ENCODE data around the gene PHF21B. TPM values are rescaled to one million over a fixed set of nuclear protein-coding genes. Genes with fewer than 3 reads are reported as not detected.

Gene PHF21B
- total and polyA plus RNA-seq, 2 experiments from 2014 or later = 20.6 to 149 TPM

DNA sequence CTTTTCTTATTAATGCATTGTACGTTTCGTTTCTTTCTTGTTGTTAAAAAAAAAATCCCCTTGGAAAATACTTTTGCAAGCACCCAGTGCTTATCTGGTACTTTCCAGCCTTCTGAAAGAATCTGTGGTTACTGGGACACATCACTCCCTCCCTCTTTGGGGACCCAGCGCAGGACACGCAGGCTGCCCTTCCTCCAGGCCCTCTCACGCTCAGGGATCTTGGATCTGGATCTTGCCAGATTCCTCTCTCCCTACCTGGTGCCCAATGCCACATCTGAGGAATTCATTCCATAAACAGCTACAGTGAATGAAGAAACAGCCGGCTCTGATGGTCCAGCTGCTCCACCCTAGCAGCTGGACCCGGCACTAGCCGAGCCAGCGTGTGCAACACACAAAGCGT, 55.7 kb downstream of the PHF21B start:
- H4K20me1 ChIP-seq (replicated peaks; ENCODE audit: insufficient read depth) = peaks cover 20% of the 10 kb centered on the region
- H3K27me3 ChIP-seq (ENCODE audit: insufficient read depth) = no peaks in the 10 kb centered on the region
- peak overlapping the region; percentile 47; the same call in 1 of the 2 replicates for H3K4me3 ChIP-seq
- peak overlapping the region; percentile 75 for H3K4me2 ChIP-seq
- peaks cover 23% of the 10 kb centered on the region for H3K79me2 ChIP-seq (replicated peaks; ENCODE audit: insufficient read depth)
- peak overlapping the region; percentile 88 for H3K27ac ChIP-seq (ENCODE audit: low read depth)
- H3K36me3 Mint-ChIP-seq (ENCODE audit: low read depth) = peaks cover 48% of the 10 kb centered on the region
- no peak overlapping the region for H2AFZ ChIP-seq
- H3K4me1 Mint-ChIP-seq = peaks cover 76% of the 10 kb centered on the region
- H3K9me2 ChIP-seq (ENCODE audit: insufficient read depth) = no peaks in the 10 kb centered on the region
- no peak for TF ChIP-seq EZH2 (IDR thresholded peaks at IDR 0.05; ENCODE audit: low read depth, unreplicated experiment)
- TF ChIP-seq NANOG (IDR thresholded peaks at IDR 0.05; ENCODE audit: borderline replicate concordance) = no peak
- TF ChIP-seq JUNB (IDR thresholded peaks at IDR 0.05; ENCODE audit: unreplicated experiment) = no peak
- TF ChIP-seq POLR2AphosphoS5 (IDR thresholded peaks at IDR 0.05; ENCODE audit: low read depth) = no peak; the same call in 1 of the 2 replicates
- no peak for TF ChIP-seq ZNF114 (CRISPR knock-in tag; IDR thresholded peaks at IDR 0.05)
- TF ChIP-seq CREB1 (CRISPR knock-in tag; IDR thresholded peaks at IDR 0.05; ENCODE audit: low read depth) = no peak
- TF ChIP-seq, protein P1, sequence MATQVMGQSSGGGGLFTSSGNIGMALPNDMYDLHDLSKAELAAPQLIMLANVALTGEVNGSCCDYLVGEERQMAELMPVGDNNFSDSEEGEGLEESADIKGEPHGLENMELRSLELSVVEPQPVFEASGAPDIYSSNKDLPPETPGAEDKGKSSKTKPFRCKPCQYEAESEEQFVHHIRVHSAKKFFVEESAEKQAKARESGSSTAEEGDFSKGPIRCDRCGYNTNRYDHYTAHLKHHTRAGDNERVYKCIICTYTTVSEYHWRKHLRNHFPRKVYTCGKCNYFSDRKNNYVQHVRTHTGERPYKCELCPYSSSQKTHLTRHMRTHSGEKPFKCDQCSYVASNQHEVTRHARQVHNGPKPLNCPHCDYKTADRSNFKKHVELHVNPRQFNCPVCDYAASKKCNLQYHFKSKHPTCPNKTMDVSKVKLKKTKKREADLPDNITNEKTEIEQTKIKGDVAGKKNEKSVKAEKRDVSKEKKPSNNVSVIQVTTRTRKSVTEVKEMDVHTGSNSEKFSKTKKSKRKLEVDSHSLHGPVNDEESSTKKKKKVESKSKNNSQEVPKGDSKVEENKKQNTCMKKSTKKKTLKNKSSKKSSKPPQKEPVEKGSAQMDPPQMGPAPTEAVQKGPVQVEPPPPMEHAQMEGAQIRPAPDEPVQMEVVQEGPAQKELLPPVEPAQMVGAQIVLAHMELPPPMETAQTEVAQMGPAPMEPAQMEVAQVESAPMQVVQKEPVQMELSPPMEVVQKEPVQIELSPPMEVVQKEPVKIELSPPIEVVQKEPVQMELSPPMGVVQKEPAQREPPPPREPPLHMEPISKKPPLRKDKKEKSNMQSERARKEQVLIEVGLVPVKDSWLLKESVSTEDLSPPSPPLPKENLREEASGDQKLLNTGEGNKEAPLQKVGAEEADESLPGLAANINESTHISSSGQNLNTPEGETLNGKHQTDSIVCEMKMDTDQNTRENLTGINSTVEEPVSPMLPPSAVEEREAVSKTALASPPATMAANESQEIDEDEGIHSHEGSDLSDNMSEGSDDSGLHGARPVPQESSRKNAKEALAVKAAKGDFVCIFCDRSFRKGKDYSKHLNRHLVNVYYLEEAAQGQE (IDR thresholded peaks at IDR 0.05; ENCODE audit: unreplicated experiment) = no peak
- no peak for TF ChIP-seq ZNF462 (CRISPR knock-in tag; IDR thresholded peaks at IDR 0.05)
- TF ChIP-seq, protein P2, sequence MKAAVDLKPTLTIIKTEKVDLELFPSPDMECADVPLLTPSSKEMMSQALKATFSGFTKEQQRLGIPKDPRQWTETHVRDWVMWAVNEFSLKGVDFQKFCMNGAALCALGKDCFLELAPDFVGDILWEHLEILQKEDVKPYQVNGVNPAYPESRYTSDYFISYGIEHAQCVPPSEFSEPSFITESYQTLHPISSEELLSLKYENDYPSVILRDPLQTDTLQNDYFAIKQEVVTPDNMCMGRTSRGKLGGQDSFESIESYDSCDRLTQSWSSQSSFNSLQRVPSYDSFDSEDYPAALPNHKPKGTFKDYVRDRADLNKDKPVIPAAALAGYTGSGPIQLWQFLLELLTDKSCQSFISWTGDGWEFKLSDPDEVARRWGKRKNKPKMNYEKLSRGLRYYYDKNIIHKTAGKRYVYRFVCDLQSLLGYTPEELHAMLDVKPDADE (IDR thresholded peaks at IDR 0.05) = no peak
- no peak for TF ChIP-seq ZNF331 (CRISPR knock-in tag; IDR thresholded peaks at IDR 0.05; ENCODE audit: low read depth)
- TF ChIP-seq STAT1 (IDR thresholded peaks at IDR 0.05; ENCODE audit: unreplicated experiment) = no peak
- TF ChIP-seq EZH2phosphoT487 (IDR thresholded peaks at IDR 0.05; ENCODE audit: unreplicated experiment) = no peak
- TF ChIP-seq CTCF (conservative IDR thresholded peaks at IDR 0.05; ENCODE audit: low read depth in 2 of 2) = no peak
- H3K4me3 Mint-ChIP-seq = peak overlapping the region; percentile 26; the same call in 2 of the 3 replicates
- peaks cover 35% of the 10 kb centered on the region for H3K9me3 Mint-ChIP-seq
- H3F3A ChIP-seq (replicated peaks; ENCODE audit: low read depth) = peaks cover 54% of the 10 kb centered on the region
- peaks cover 8% of the 10 kb centered on the region; the same call in 1 of the 2 replicates for H3K36me3 ChIP-seq (ENCODE audit: insufficient read depth)
- H3K4me1 ChIP-seq (ENCODE audit: insufficient read depth) = peaks cover 64% of the 10 kb centered on the region
- ATAC-seq (no peak), DNase-seq (ENCODE audit: low spot score) (no peak)
- peak overlapping the region; percentile 33; the same call in 1 of the 2 replicates for H3K27ac Mint-ChIP-seq
- peaks cover 42% of the 10 kb centered on the region for H3K27me3 Mint-ChIP-seq (ENCODE audit: insufficient read depth, low read depth, poor library complexity)
